Caco-2 (cell line): ENCODE data around the gene CCM2. TPM values are rescaled to one million over a fixed set of nuclear protein-coding genes. Genes with fewer than 3 reads are reported as not detected.

Experiments used
- BruUV-seq: library from RNA; stranded (reverse); fragments of 400-500 nt; replicated peaks from 2 replicates; lab custom pipeline; 2021; lab: Mats Ljungman, UMichigan
- CTCF ChIA-PET: fragments of 300-600 bp; sonication (Branson Sonifier 250); formaldehyde crosslinking; loops from one replicate; lab custom pipeline; 2022; ENCODE audit warnings: antibody characterized with exemption; lab: Charles Lee
- POLR2A ChIA-PET: fragments of 300-600 bp; sonication (Branson Sonifier 250); formaldehyde crosslinking; loops from one replicate; lab custom pipeline; 2022; ENCODE audit warnings: antibody characterized with exemption; lab: Charles Lee
- DNase-seq, 2 experiments: peaks; one replicate each; pipeline versions ENCODE4 v3.0.0 to v3.0.0-alpha.2; 2020 to 2022
- H3K27me3 ChIP-seq: replicated peaks from 2 replicates; pipeline ENCODE4 v1.6.0; 2011; ENCODE audit warnings: low read length; ENCODE audit not compliant: control insufficient read depth, insufficient read depth
- H3K36me3 ChIP-seq: 2 replicates; pipeline ENCODE4 v1.5.1; 2011; ENCODE audit warnings: low read length; ENCODE audit not compliant: control insufficient read depth, insufficient read depth
- H3K4me1 ChIP-seq: fragments of 250-450 bp; sonication (Bioruptor Pico); 2 replicates; pipeline ENCODE4 v1.5.1; 2020; ENCODE audit warnings: mild to moderate bottlenecking
- H3K4me3 ChIP-seq: 2 replicates; pipeline ENCODE4 v1.5.1; 2011; ENCODE audit warnings: low read depth, mild to moderate bottlenecking, control low read depth, low read length
- H3K9me3 ChIP-seq: fragments of 250-450 bp; sonication (Bioruptor Pico); 2 replicates; pipeline ENCODE4 v1.5.1; 2020; ENCODE audit warnings: mild to moderate bottlenecking, moderate library complexity
- H3K27ac Mint-ChIP-seq: one replicate; pipeline ENCODE4 v1.8.0; 2022; ENCODE audit warnings: mixed read lengths; ENCODE audit not compliant: unreplicated experiment
- H3K27me3 Mint-ChIP-seq: one replicate; pipeline ENCODE4 v1.8.0; 2022; ENCODE audit warnings: mixed read lengths; ENCODE audit not compliant: insufficient read depth, unreplicated experiment
- H3K36me3 Mint-ChIP-seq: one replicate; pipeline ENCODE4 v1.8.0; 2022; ENCODE audit warnings: mild to moderate bottlenecking, mixed read lengths; ENCODE audit not compliant: insufficient read depth, unreplicated experiment
- H3K4me1 Mint-ChIP-seq: one replicate; pipeline ENCODE4 v1.8.0; 2022; ENCODE audit warnings: low read depth, mixed read lengths; ENCODE audit not compliant: unreplicated experiment
- H3K4me3 Mint-ChIP-seq: one replicate; pipeline ENCODE4 v1.8.0; 2022; ENCODE audit warnings: mild to moderate bottlenecking, moderate library complexity, mixed read lengths; ENCODE audit not compliant: unreplicated experiment
- H3K9me3 Mint-ChIP-seq: one replicate; pipeline ENCODE4 v1.8.0; 2022; ENCODE audit warnings: mixed read lengths; ENCODE audit not compliant: unreplicated experiment
- intact Hi-C: fragments of 100-400 bp; cut with micrococcal nuclease; formaldehyde crosslinking; loops from one replicate; pipeline ENCODE4 v1.10.0; 2022; ENCODE audit not compliant: unreplicated experiment
- total RNA-seq: library from RNA; stranded (reverse); gene quantifications from 2 replicates; pipeline ENCODE4 v1.2.3, GENCODE V29; 2022
- TF ChIP-seq, protein P1 (sequence below), 2 experiments: fragments of 200-600 bp in 1 of 2; IDR thresholded peaks; 1 replicate in 1 of 2; 2 replicates in 1 of 2; pipeline versions ENCODE4 v1.5.1 to v1.8.0; 2011 to 2022; ENCODE audit warnings: antibody characterized with exemption in 1 of 2, control low read depth in 1 of 2, inconsistent platforms in 1 of 2, low read depth in 1 of 2, low read length in 1 of 2, mild to moderate bottlenecking in 1 of 2, moderate library complexity in 1 of 2; ENCODE audit not compliant: insufficient read depth in 1 of 2, severe bottlenecking in 1 of 2, unreplicated experiment in 1 of 2

The CCM2 gene
- total RNA-seq, 1 experiment from 2014 or later = 28.2 TPM

DNA sequence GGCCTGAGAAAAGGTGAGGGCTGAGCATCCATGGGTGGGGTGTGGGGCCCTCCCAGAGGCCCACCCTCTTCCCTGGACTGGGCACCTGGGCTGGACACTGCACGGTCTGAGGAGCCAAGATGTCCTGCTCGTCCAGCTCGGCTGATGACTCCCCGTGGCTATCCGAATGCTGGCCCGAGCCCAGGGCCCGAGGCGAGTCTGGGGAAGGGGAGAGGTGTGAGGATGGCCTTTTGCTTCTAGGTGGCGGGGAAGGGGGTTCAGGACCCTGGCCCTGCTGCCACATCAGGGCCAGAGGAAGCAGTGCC is 81.6 kb downstream of the CCM2 start:
- H3K4me3 Mint-ChIP-seq = no peak overlapping the region
- no peaks in the 10 kb centered on the region for H3K9me3 Mint-ChIP-seq
- Histone ChIP-seq H3K27me3 (no peaks in the 10 kb centered on the region), H3K9me3 (no peaks in the 10 kb centered on the region), H3K4me1 (no peaks in the 10 kb centered on the region), H3K4me3 (no peak overlapping the region), H3K36me3 (no peaks in the 10 kb centered on the region)
- no peaks in the 10 kb centered on the region for H3K4me1 Mint-ChIP-seq
- no TSS peak for BruUV-seq
- POLR2A ChIA-PET = no interaction called here
- intact Hi-C loops = no loop called here
- DNase-seq = peak in 1 of 2 experiments; percentile 29
- CTCF ChIA-PET = no interaction called here
- no peaks in the 10 kb centered on the region for H3K27me3 Mint-ChIP-seq
- TF ChIP-seq, protein P1, sequence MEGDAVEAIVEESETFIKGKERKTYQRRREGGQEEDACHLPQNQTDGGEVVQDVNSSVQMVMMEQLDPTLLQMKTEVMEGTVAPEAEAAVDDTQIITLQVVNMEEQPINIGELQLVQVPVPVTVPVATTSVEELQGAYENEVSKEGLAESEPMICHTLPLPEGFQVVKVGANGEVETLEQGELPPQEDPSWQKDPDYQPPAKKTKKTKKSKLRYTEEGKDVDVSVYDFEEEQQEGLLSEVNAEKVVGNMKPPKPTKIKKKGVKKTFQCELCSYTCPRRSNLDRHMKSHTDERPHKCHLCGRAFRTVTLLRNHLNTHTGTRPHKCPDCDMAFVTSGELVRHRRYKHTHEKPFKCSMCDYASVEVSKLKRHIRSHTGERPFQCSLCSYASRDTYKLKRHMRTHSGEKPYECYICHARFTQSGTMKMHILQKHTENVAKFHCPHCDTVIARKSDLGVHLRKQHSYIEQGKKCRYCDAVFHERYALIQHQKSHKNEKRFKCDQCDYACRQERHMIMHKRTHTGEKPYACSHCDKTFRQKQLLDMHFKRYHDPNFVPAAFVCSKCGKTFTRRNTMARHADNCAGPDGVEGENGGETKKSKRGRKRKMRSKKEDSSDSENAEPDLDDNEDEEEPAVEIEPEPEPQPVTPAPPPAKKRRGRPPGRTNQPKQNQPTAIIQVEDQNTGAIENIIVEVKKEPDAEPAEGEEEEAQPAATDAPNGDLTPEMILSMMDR (IDR thresholded peaks at IDR 0.05; ENCODE audit: insufficient read depth in 1 of 2, low read depth in 1 of 2, low read length in 1 of 2, severe bottlenecking in 1 of 2, unreplicated experiment in 1 of 2) = no peak
- no peak overlapping the region for H3K27ac Mint-ChIP-seq
- no peaks in the 10 kb centered on the region for H3K36me3 Mint-ChIP-seq

DNA sequence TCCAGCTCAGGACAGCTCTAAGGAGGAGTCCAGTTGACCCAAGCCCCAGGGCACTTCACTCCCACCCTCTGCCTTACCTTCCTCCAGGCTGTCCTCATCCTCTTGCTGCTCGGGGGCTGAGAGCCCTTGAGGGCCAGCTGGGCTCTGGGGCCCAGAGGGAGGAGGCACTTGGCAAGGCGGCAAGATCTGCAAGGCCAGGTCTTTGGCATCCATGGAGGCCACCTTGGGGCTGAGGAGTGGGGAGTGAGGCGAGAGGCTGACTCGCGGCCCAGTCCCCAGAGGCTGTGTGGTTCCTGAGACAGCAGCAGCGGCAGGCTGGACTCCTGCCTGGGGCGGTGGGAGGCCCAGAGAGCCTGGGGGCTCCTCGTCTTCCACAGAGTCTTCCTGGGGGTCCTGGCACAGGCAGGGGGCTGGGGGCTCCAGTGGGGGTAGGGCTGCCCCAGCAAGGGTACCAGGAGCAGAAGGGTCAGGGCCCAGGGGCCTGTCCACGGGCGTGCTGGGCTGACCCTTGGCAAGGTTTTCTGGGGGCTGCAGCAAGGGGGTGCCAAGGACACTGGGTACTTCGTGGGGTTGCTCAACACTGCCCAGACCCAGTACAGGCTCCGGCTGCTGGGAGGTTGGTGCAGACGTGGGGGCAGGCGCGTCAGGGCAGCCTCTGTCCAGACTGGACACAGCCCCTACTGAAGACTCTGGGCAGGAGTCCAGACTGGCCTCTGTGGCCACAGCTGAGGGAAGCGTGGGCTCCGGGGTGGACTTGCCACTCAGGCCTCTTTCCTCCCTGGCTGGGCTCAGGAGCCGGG is 82.2 kb downstream of the CCM2 start:
- H3K36me3 Mint-ChIP-seq = no peaks in the 10 kb centered on the region
- H3K9me3 Mint-ChIP-seq = no peaks in the 10 kb centered on the region
- POLR2A ChIA-PET = no interaction called here
- Histone ChIP-seq H3K4me1 (no peaks in the 10 kb centered on the region), H3K27me3 (no peaks in the 10 kb centered on the region), H3K36me3 (no peaks in the 10 kb centered on the region), H3K4me3 (no peak overlapping the region), H3K9me3 (no peaks in the 10 kb centered on the region)
- H3K4me1 Mint-ChIP-seq = no peaks in the 10 kb centered on the region
- TF ChIP-seq, protein P1 (IDR thresholded peaks at IDR 0.05; ENCODE audit: insufficient read depth in 1 of 2, low read depth in 1 of 2, low read length in 1 of 2, severe bottlenecking in 1 of 2, unreplicated experiment in 1 of 2) = no peak
- H3K4me3 Mint-ChIP-seq = no peak overlapping the region
- intact Hi-C loops = no loop called here
- CTCF ChIA-PET = no interaction called here
- no TSS peak for BruUV-seq
- H3K27ac Mint-ChIP-seq = no peak overlapping the region
- DNase-seq = peak in 1 of 2 experiments; percentile 28
- no peaks in the 10 kb centered on the region for H3K27me3 Mint-ChIP-seq

DNA sequence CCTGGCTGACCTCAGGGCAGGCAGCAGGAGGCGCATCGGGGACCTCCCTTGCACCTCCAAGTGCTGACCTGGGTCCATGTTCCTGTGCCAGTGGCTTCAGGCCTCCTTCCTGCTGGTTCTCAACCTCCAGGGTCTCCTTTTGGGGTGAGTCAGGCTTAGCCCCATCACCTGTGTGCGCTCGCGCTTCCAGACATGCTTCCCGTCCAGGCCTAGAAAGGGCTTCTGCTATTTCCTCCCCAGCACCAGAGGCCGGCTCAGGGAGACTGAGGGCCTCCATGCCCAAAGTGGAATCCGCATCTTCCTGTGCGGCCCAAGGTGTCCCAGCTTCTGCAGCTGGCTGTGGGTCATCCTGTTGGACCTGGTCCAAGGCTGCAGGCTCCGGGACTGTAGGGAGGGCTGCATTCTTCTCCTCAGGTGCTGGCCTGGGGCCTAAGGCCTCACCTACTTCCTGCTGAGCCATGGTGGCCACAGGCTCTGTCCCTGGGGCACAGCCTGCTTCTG is 82.9 kb downstream of the CCM2 start:
- DNase-seq = peak in 1 of 2 experiments; percentile 38
- no peaks in the 10 kb centered on the region for H3K9me3 Mint-ChIP-seq
- Histone ChIP-seq H3K27me3 (no peaks in the 10 kb centered on the region), H3K9me3 (no peaks in the 10 kb centered on the region), H3K4me3 (no peak overlapping the region), H3K36me3 (no peaks in the 10 kb centered on the region), H3K4me1 (no peaks in the 10 kb centered on the region)
- ChIA-PET CTCF (no interaction called here), POLR2A (no interaction called here)
- BruUV-seq = no TSS peak
- TF ChIP-seq, protein P1 (IDR thresholded peaks at IDR 0.05; ENCODE audit: insufficient read depth in 1 of 2, low read depth in 1 of 2, low read length in 1 of 2, severe bottlenecking in 1 of 2, unreplicated experiment in 1 of 2) = no peak
- no peaks in the 10 kb centered on the region for H3K27me3 Mint-ChIP-seq
- no peaks in the 10 kb centered on the region for H3K36me3 Mint-ChIP-seq
- no peaks in the 10 kb centered on the region for H3K4me1 Mint-ChIP-seq
- intact Hi-C loops = no loop called here
- H3K27ac Mint-ChIP-seq = no peak overlapping the region
- H3K4me3 Mint-ChIP-seq = no peak overlapping the region
